ENCODE data around the gene PTPN6. TPM values are rescaled to one million over a fixed set of nuclear protein-coding genes. Genes with fewer than 3 reads are reported as not detected.

Gene PTPN6
- total and polyA plus RNA-seq, 9 of the 15 experiments (the other 6 are each of a cell fraction or from before 2014, with no cell fraction given) = 1.5 to 5.1 (median 3.9) TPM

- TF ChIP-seq RERE (CRISPR knock-in tag; IDR thresholded peaks at IDR 0.05; ENCODE audit: borderline replicate concordance) = no peak
- no peak for TF ChIP-seq ZNF395 (CRISPR knock-in tag; IDR thresholded peaks at IDR 0.05)
- TF ChIP-seq ZNF212 (CRISPR knock-in tag; IDR thresholded peaks at IDR 0.05) = no peak
These were observed 53.2 kb downstream of the PTPN6 start (continued) for GRCh38 chr12:7004287-7004803.

Measured in K562 (cell line).